ENCODE data around the gene APOL3. TPM values are rescaled to one million over a fixed set of nuclear protein-coding genes. Genes with fewer than 3 reads are reported as not detected.

Gene APOL3
- total RNA-seq, 1 experiment from 2014 or later, result not detected

Other genes starting within 250 kb of the APOL3 start
- gene RBFOX2, start 131.9 kb downstream of the APOL3 start, total RNA-seq (2014; rRNA removed), result 75.1 and 82.5 TPM in 2 replicates
- 0.04 TPM in 1 of 2 replicates, not detected in the other for gene APOL4, start 41.1 kb upstream of the APOL3 start, total RNA-seq (2014; rRNA removed)
- 9.7 and 15.7 TPM in 2 replicates for gene APOL2, start 78.8 kb upstream of the APOL3 start, total RNA-seq (2014; rRNA removed)
- gene APOL1, start 92.4 kb upstream of the APOL3 start, total RNA-seq (2014; rRNA removed), result 0.52 TPM in 1 of 2 replicates, not detected in the other
- gene MYH9, start 227.2 kb upstream of the APOL3 start, total RNA-seq (2014; rRNA removed), result 357 and 546 TPM in 2 replicates